Psoas muscle (tissue), 8 donors: ENCODE results near the gene METAP2. TPM values are rescaled to one million over a fixed set of nuclear protein-coding genes. Genes with fewer than 3 reads are reported as not detected.

Source experiments
- ATAC-seq, 4 donors: fragments of 200-7000 bp; cut with Tn5 transposase; one replicate each; pipeline ENCODE4 v1.9.1; 2020; ENCODE audit warnings: moderate library complexity in 3 of 4, mild to moderate bottlenecking in 2 of 4
- DNase-seq, 2 donors: peaks; one replicate each; pipeline ENCODE4 v3.0.0-alpha.2; 2020
- H3K27ac ChIP-seq: fragments of 200-600 bp; one replicate; pipeline ENCODE4 v1.8.0; 2022
- H3K27me3 ChIP-seq, 3 donors: fragments of 200-600 bp in 1 of 3; one replicate each; pipeline versions ENCODE4 v1.6.1 to v1.8.0; 2013 to 2022; ENCODE audit warnings: low read length in 2 of 3, mild to moderate bottlenecking in 2 of 3, moderate library complexity in 1 of 3; ENCODE audit not compliant: insufficient read depth in 3 of 3
- H3K36me3 ChIP-seq, 2 donors: fragments of 200-600 bp in 1 of 2; one replicate each; pipeline versions ENCODE4 v1.6.1 to v1.8.0; 2013 to 2022; ENCODE audit warnings: low read depth in 1 of 2, mild to moderate bottlenecking in 1 of 2, moderate library complexity in 1 of 2; ENCODE audit not compliant: insufficient read depth in 1 of 2
- H3K4me1 ChIP-seq: fragments of 200-600 bp; one replicate; pipeline ENCODE4 v1.8.0; 2022
- H3K4me3 ChIP-seq: fragments of 200-600 bp; one replicate; pipeline ENCODE4 v1.8.0; 2022; ENCODE audit warnings: mild to moderate bottlenecking
- H3K9me3 ChIP-seq: fragments of 200-600 bp; one replicate; pipeline ENCODE4 v1.8.0; 2022
- WGBS, 3 donors: extraction: QIAGEN DNeasy Blood & Tissue Kit; methylation state at CpG; one replicate each; pipeline versions ENCODE4 v1.1.6 to v1.1.7; 2013; 5-methylcytosine and 5-hydroxymethylcytosine counted together
- intact Hi-C, 2 donors: fragments of 100-400 bp; cut with DNase I; formaldehyde crosslinking; loops; one replicate each; pipeline versions ENCODE4 v1.11.0 to v1.14.2; 2022
- polyA plus RNA-seq, 3 donors: library from polyadenylated mRNA; stranded (reverse); fragments of 200-250 nt; gene quantifications; one replicate each; pipeline ENCODE4 v1.2.3, GENCODE V29; 2013
- total RNA-seq, 4 donors: library from RNA; stranded (reverse); fragmentation: NEBNext Ultra II Directional in 2 of 4; extraction: Animal tissue kit (Norgen Biotek cat#: 25700) in 2 of 4; gene quantifications; one replicate each; pipeline versions ENCODE4 v1.2.1 to v1.2.4, GENCODE V29; 2021 to 2023
- TF ChIP-seq, protein P1 (sequence below): fragments of 200-600 bp; IDR thresholded peaks from one replicate; pipeline ENCODE4 v1.8.0; 2022; ENCODE audit warnings: antibody characterized with exemption
- donor health status: healthy with polysubstance abuse.
- donor health status: DM: no; HTN: no; CAD: no; lungs with moderate emphysema.
- donor health status: Bipolar disorder and iron deficiency.
- donor health status: healthy.
- donor health status: DM: yes; HTN: yes; CAD: no.
- donor health status: DM: no; HTN: no; CAD: no.
- donor health status: DM: no; HTN: no; CAD: no.
- donor health status: DM: yes; HTN: yes; CAD: no.

Gene METAP2
- total and polyA plus RNA-seq, 7 donors, result 53.2 to 110 (median 74.4) TPM

DNA sequence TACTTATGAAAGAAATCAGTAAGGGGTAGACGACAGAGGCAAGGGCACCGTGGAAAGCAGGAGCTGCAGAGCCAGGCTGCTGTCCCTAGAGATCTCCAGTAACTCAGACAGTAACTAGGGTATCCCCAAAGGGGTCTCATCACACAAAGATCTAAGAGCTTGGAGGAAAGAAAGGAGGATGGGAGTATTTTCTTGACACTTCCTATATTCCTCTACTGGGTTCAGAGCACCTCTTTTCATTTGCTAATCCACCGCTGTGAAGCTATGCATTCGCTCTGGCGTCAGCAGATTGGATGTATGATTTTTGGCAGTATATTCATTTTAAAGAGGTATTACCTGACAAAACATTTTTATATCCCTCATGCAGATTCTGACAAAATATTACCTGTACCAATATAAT lies 64.7 kb downstream of the METAP2 start:
- Histone ChIP-seq H3K4me3 (no peak overlapping the region), H3K27me3 (no peaks in the 10 kb centered on the region), H3K9me3 (no peaks in the 10 kb centered on the region), H3K4me1 (no peaks in the 10 kb centered on the region), H3K36me3 (no peaks in the 10 kb centered on the region), H3K27ac (no peak overlapping the region)
- no peak for ATAC-seq
- TF ChIP-seq, protein P1, sequence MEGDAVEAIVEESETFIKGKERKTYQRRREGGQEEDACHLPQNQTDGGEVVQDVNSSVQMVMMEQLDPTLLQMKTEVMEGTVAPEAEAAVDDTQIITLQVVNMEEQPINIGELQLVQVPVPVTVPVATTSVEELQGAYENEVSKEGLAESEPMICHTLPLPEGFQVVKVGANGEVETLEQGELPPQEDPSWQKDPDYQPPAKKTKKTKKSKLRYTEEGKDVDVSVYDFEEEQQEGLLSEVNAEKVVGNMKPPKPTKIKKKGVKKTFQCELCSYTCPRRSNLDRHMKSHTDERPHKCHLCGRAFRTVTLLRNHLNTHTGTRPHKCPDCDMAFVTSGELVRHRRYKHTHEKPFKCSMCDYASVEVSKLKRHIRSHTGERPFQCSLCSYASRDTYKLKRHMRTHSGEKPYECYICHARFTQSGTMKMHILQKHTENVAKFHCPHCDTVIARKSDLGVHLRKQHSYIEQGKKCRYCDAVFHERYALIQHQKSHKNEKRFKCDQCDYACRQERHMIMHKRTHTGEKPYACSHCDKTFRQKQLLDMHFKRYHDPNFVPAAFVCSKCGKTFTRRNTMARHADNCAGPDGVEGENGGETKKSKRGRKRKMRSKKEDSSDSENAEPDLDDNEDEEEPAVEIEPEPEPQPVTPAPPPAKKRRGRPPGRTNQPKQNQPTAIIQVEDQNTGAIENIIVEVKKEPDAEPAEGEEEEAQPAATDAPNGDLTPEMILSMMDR, result no peak
- 50 to 59% (median 55%) methylated on average over 5 of the region's 5 CpGs for WGBS, 3 donors
- DNase-seq, result no peak
- intact Hi-C loops, result loop anchor here in 1 of 2 donors (5.0 to 10.0 kb wide), 2 partner anchors 184 to 421 kb away; no protein-coding TSS in a partner anchor

DNA sequence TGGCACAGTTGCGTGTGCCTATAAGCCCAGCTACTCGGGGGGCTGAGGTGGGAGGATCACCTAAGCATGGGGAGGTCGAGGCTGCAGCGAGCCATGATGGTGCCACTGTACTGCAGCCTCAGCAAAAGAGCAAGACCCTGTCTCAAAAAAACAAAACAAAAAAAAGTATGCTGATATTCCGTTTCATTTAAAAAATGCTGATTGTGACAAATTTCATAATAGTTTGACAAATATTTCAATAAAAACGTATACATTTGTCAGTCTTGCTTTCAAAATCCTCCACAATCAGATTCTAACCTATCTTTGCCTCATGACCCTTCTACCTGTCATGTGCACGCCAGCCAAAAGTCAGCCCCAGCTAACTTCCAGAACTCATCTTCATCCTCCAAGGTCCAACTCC lies 67.5 kb downstream of the METAP2 start:
- Histone ChIP-seq H3K36me3 (no peaks in the 10 kb centered on the region), H3K4me1 (no peaks in the 10 kb centered on the region), H3K27me3 (peaks cover 0 to under 1% (median 0%) of the 10 kb centered on the region in 3 donors), H3K9me3 (no peaks in the 10 kb centered on the region), H3K27ac (no peak overlapping the region), H3K4me3 (no peak overlapping the region)
- WGBS, 3 donors, result 89 to 90% (median 89%) methylated on average over 7 of the region's 7 CpGs
- DNase-seq (no peak), ATAC-seq (no peak)
- intact Hi-C loops, result no loop called here
- TF ChIP-seq, protein P1, result no peak

DNA sequence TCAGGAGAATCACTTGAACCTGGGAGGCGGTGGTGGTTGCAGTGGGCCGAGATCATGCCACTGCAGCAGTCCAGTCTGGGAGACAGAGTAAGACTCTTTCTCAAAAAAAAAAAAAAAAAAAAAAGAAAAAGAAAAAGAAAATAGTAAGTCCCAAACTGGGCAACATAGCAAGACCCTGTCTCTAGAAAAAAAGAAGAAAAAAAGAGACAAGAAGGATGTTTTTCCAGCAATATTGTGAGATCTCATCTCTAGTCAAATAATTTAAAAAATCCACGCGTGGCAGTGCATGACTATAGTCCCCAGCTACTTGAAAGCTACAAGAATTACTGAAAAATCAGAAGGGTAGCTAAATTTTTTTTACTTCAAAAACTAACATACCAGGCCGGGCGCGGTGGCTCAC lies 69.4 kb downstream of the METAP2 start:
- Histone ChIP-seq H3K4me3 (no peak overlapping the region), H3K4me1 (no peaks in the 10 kb centered on the region), H3K27me3 (peaks cover 0 to 14% (median 9%) of the 10 kb centered on the region in 3 donors), H3K27ac (no peak overlapping the region), H3K36me3 (no peaks in the 10 kb centered on the region), H3K9me3 (no peaks in the 10 kb centered on the region)
- DNase-seq (no peak), ATAC-seq (no peak)
- TF ChIP-seq, protein P1, result no peak
- intact Hi-C loops, result no loop called here
- 95 to 99% (median 96%) methylated on average over 7 of the region's 7 CpGs for WGBS, 3 donors

DNA sequence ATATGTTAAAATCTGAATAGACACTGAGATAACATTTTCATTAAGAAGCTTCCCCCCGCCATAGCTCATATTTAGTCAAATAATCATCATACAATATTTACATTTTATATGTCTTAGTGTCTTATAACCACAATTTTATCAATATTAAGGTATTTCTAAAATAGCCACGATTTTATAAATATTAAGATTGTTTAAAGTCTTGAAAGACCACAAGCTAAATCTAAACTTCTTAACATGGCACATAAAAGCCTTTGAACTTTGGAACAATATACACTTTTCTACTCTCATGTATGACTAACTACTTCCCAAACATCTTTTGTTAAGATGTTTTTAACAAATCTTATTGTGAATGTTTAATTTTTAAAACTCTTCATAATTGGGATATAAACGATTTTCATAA lies 70.8 kb downstream of the METAP2 start:
- Histone ChIP-seq H3K4me1 (no peaks in the 10 kb centered on the region), H3K9me3 (peaks cover 7% of the 10 kb centered on the region), H3K36me3 (no peaks in the 10 kb centered on the region), H3K4me3 (no peak overlapping the region), H3K27ac (no peak overlapping the region), H3K27me3 (peaks cover 0 to 28% (median 18%) of the 10 kb centered on the region in 3 donors)
- ATAC-seq (no peak), DNase-seq (no peak)
- intact Hi-C loops, result no loop called here
- WGBS, 3 donors, result 60 to 66% (median 62%) methylated on average over 3 of the region's 3 CpGs
- TF ChIP-seq, protein P1, result no peak

DNA sequence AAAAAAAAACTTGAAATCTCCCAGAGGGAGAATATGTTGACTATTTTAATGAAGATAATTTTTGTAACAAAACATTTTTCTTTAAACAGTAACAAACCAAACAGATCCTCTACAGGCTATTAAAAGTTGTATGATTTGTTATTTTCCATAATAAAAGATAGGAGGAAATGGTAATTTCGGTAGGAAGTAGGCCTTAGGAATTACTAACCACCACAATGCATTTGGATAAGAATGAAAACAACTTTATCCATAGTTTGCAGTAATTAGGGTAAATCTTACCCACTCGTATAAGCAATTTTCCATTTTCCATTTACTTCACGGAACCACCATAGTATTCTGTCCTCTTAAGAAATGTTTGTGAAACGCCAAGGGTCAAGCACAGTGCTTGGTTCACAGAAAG lies 71.4 kb downstream of the METAP2 start:
- no peaks in the 10 kb centered on the region for H3K36me3 ChIP-seq
- DNase-seq, result no peak
- H3K4me1 ChIP-seq, result no peaks in the 10 kb centered on the region
- peaks cover 8% of the 10 kb centered on the region for H3K9me3 ChIP-seq
- H3K27me3 ChIP-seq, result peaks cover 0 to 31% (median 18%) of the 10 kb centered on the region in 3 donors
- H3K27ac ChIP-seq, result no peak overlapping the region
- intact Hi-C loops, result no loop called here
- no peak for ATAC-seq
- no peak overlapping the region for H3K4me3 ChIP-seq
- 88 to 90% (median 90%) methylated on average over 4 of the region's 4 CpGs for WGBS, 3 donors
- TF ChIP-seq, protein P1, result no peak
